Left ventricle myocardium inferior (tissue), 1 donor: ENCODE results near the gene CD84. TPM values are rescaled to one million over a fixed set of nuclear protein-coding genes. Genes with fewer than 3 reads are reported as not detected.
A peak's percentile ranks its signal among the peaks of the same experiment; 100 is the strongest.

Source experiments
- DNase-seq: peaks from one replicate; pipeline ENCODE4 v3.0.0-alpha.2; 2020
- H3K27ac ChIP-seq: fragments of 200-600 bp; replicated peaks from 2 replicates; pipeline ENCODE4 v1.8.0; 2021
- H3K27me3 ChIP-seq: fragments of 200-600 bp; 2 replicates; pipeline ENCODE4 v1.8.0; 2021; ENCODE audit warnings: low read depth
- H3K36me3 ChIP-seq: fragments of 200-600 bp; 2 replicates; pipeline ENCODE4 v1.8.0; 2021
- H3K4me1 ChIP-seq: fragments of 200-600 bp; 2 replicates; pipeline ENCODE4 v1.8.0; 2021
- H3K4me3 ChIP-seq: fragments of 200-600 bp; 2 replicates; pipeline ENCODE4 v1.8.0; 2021; ENCODE audit warnings: mild to moderate bottlenecking, moderate library complexity
- H3K9me3 ChIP-seq: fragments of 200-600 bp; replicated peaks from 2 replicates; pipeline ENCODE4 v1.8.0; 2021
- CTCF ChIP-seq: fragments of 200-600 bp; IDR thresholded peaks from 2 replicates; pipeline ENCODE4 v1.8.0; 2021; ENCODE audit warnings: antibody characterized with exemption, mild to moderate bottlenecking, borderline replicate concordance
- intact Hi-C: fragments of 100-400 bp; cut with micrococcal nuclease; formaldehyde crosslinking; loops from one replicate; pipeline ENCODE4 v1.11.0; 2022
- total RNA-seq: library from RNA; stranded (reverse); fragmentation: NEBNext Ultra II Directional; extraction: Animal tissue kit (Norgen Biotek cat#: 25700); gene quantifications from one replicate; pipeline ENCODE4 v1.2.1, GENCODE V29; 2021
- donor health status: DM: no; HTN: yes; CAD: no; lungs with severe emphysema.

Gene CD84
- total RNA-seq, 1 donor from 2014 or later: 3.6 TPM

GRCh38 chr1:160608514-160608913, 29.2 kb upstream of the CD84 start:
- no peak for TF ChIP-seq CTCF
- no peak for DNase-seq
- intact Hi-C loops: loop anchor here (5.0 kb wide), 1 partner anchor 176 kb away; no protein-coding TSS in a partner anchor
- H3K9me3 ChIP-seq: peaks cover 16% of the 10 kb centered on the region
- H3K27me3 ChIP-seq: peaks cover 59% of the 10 kb centered on the region
- H3K4me1 ChIP-seq: no peaks in the 10 kb centered on the region
- no peak overlapping the region for H3K27ac ChIP-seq
- H3K36me3 ChIP-seq: no peaks in the 10 kb centered on the region
- no peak overlapping the region for H3K4me3 ChIP-seq

GRCh38 chr1:160608057-160608456, 28.8 kb upstream of the CD84 start:
- Histone ChIP-seq H3K36me3 (no peaks in the 10 kb centered on the region), H3K27me3 (peaks cover 55% of the 10 kb centered on the region), H3K27ac (no peak overlapping the region), H3K4me3 (no peak overlapping the region), H3K9me3 (peaks cover 16% of the 10 kb centered on the region), H3K4me1 (no peaks in the 10 kb centered on the region)
- intact Hi-C loops: loop anchor here (5.0 kb wide), 1 partner anchor 176 kb away; no protein-coding TSS in a partner anchor
- no peak for TF ChIP-seq CTCF
- no peak for DNase-seq

GRCh38 chr1:160607672-160608032, 28.4 kb upstream of the CD84 start:
- no peaks in the 10 kb centered on the region for H3K4me1 ChIP-seq
- H3K36me3 ChIP-seq: no peaks in the 10 kb centered on the region
- no peak for TF ChIP-seq CTCF
- H3K9me3 ChIP-seq: peaks cover 17% of the 10 kb centered on the region
- intact Hi-C loops: loop anchor here (5.0 kb wide), 1 partner anchor 175 kb away; no protein-coding TSS in a partner anchor
- no peak for DNase-seq
- H3K27me3 ChIP-seq: peaks cover 51% of the 10 kb centered on the region
- H3K27ac ChIP-seq: no peak overlapping the region
- H3K4me3 ChIP-seq: no peak overlapping the region

GRCh38 chr1:160607011-160607671, 27.8 kb upstream of the CD84 start:
- no peak overlapping the region for H3K27ac ChIP-seq
- H3K4me1 ChIP-seq: no peaks in the 10 kb centered on the region
- H3K9me3 ChIP-seq: peaks cover 22% of the 10 kb centered on the region
- H3K36me3 ChIP-seq: no peaks in the 10 kb centered on the region
- H3K4me3 ChIP-seq: no peak overlapping the region
- peak; percentile 73 for TF ChIP-seq CTCF
- intact Hi-C loops: loop anchor here (5.0 kb wide), 1 partner anchor 175 kb away; no protein-coding TSS in a partner anchor
- H3K27me3 ChIP-seq: peaks cover 46% of the 10 kb centered on the region
- DNase-seq: no peak

- H3K27me3 ChIP-seq: peaks cover 41% of the 10 kb centered on the region
- no peak overlapping the region for H3K27ac ChIP-seq
- DNase-seq: no peak
- no peak overlapping the region for H3K4me3 ChIP-seq
- H3K9me3 ChIP-seq: peaks cover 27% of the 10 kb centered on the region
- intact Hi-C loops: loop anchor here (5.0 kb wide), 1 partner anchor 174 kb away; no protein-coding TSS in a partner anchor
- no peaks in the 10 kb centered on the region for H3K36me3 ChIP-seq
- TF ChIP-seq CTCF: no peak
- no peaks in the 10 kb centered on the region for H3K4me1 ChIP-seq
Measured at GRCh38 chr1:160606611-160607010, 27.3 kb upstream of the CD84 start.
